Adipocyte (in vitro differentiated cells): ENCODE data around the gene LRTM1.
A peak's percentile ranks its signal among the peaks of the same experiment; 100 is the strongest.

ENCODE experiments used
- DNase-seq: peaks from one replicate; pipeline ENCODE4 v3.0.0-alpha.2; 2015; ENCODE audit warnings: low read depth
- H3K27me3 ChIP-seq: replicated peaks from 2 replicates; pipeline ENCODE4 v1.7.0; 2013; ENCODE audit warnings: mild to moderate bottlenecking, low read length, moderate library complexity; ENCODE audit not compliant: control insufficient read depth, insufficient read depth
- H3K36me3 ChIP-seq: 2 replicates; pipeline ENCODE4 v1.7.0; 2013; ENCODE audit warnings: low read length, mild to moderate bottlenecking, moderate library complexity; ENCODE audit not compliant: control insufficient read depth, insufficient read depth, severe bottlenecking
- H3K4me1 ChIP-seq: 2 replicates; pipeline ENCODE4 v1.7.0; 2013; ENCODE audit warnings: mild to moderate bottlenecking, low read length, moderate library complexity; ENCODE audit not compliant: control insufficient read depth, insufficient read depth
- H3K4me3 ChIP-seq: 2 replicates; pipeline ENCODE4 v1.7.0; 2013; ENCODE audit warnings: mild to moderate bottlenecking, low read length, moderate library complexity
- H3K9ac ChIP-seq: 2 replicates; pipeline ENCODE4 v1.7.0; 2013; ENCODE audit warnings: mild to moderate bottlenecking, low read length, moderate library complexity
- H3K9me3 ChIP-seq: 2 replicates; pipeline ENCODE4 v1.7.0; 2013; ENCODE audit warnings: mild to moderate bottlenecking, low read length, moderate library complexity; ENCODE audit not compliant: control insufficient read depth

The LRTM1 gene

GRCh38 chr3:54940971-54941370 is 13.1 kb upstream of the LRTM1 start:
- Histone ChIP-seq H3K4me1 (peaks cover 11% of the 10 kb centered on the region), H3K9me3 (no peaks in the 10 kb centered on the region), H3K9ac (no peak overlapping the region), H3K36me3 (no peaks in the 10 kb centered on the region), H3K27me3 (no peaks in the 10 kb centered on the region), H3K4me3 (no peak overlapping the region)
- DNase-seq, result no peak

- DNase-seq, result no peak
- Histone ChIP-seq H3K36me3 (no peaks in the 10 kb centered on the region), H3K4me3 (no peak overlapping the region), H3K9me3 (no peaks in the 10 kb centered on the region), H3K9ac (no peak overlapping the region), H3K27me3 (no peaks in the 10 kb centered on the region), H3K4me1 (peaks cover 11% of the 10 kb centered on the region)
Observed at GRCh38 chr3:54939557-54940300, 11.9 kb upstream of the LRTM1 start.

- no peaks in the 10 kb centered on the region for H3K27me3 ChIP-seq
- peaks cover 11% of the 10 kb centered on the region for H3K4me1 ChIP-seq
- H3K36me3 ChIP-seq, result no peaks in the 10 kb centered on the region
- no peak for DNase-seq
- no peak overlapping the region for H3K9ac ChIP-seq
- no peak overlapping the region for H3K4me3 ChIP-seq
- H3K9me3 ChIP-seq, result no peaks in the 10 kb centered on the region
Observed at GRCh38 chr3:54936561-54936960, 8.7 kb upstream of the LRTM1 start.

- H3K27me3 ChIP-seq, result no peaks in the 10 kb centered on the region
- peaks cover 11% of the 10 kb centered on the region for H3K4me1 ChIP-seq
- DNase-seq, result no peak
- H3K9me3 ChIP-seq, result no peaks in the 10 kb centered on the region
- no peaks in the 10 kb centered on the region for H3K36me3 ChIP-seq
- no peak overlapping the region for H3K9ac ChIP-seq
- no peak overlapping the region for H3K4me3 ChIP-seq
Observed at GRCh38 chr3:54935869-54936268, 8.0 kb upstream of the LRTM1 start.

- Histone ChIP-seq H3K9me3 (no peaks in the 10 kb centered on the region), H3K4me1 (peaks cover 11% of the 10 kb centered on the region), H3K36me3 (no peaks in the 10 kb centered on the region), H3K9ac (no peak overlapping the region), H3K4me3 (no peak overlapping the region), H3K27me3 (no peaks in the 10 kb centered on the region)
- DNase-seq, result no peak
Observed at GRCh38 chr3:54932606-54933005, 4.7 kb upstream of the LRTM1 start.

GRCh38 chr3:54931182-54931581 is 3.3 kb upstream of the LRTM1 start:
- Histone ChIP-seq H3K27me3 (no peaks in the 10 kb centered on the region), H3K36me3 (no peaks in the 10 kb centered on the region), H3K4me1 (peaks cover 6% of the 10 kb centered on the region), H3K9me3 (no peaks in the 10 kb centered on the region), H3K9ac (no peak overlapping the region), H3K4me3 (no peak overlapping the region)
- no peak for DNase-seq

- H3K4me3 ChIP-seq, result no peak overlapping the region
- H3K27me3 ChIP-seq, result no peaks in the 10 kb centered on the region
- DNase-seq, result no peak
- no peaks in the 10 kb centered on the region for H3K36me3 ChIP-seq
- H3K9ac ChIP-seq, result no peak overlapping the region
- H3K9me3 ChIP-seq, result no peaks in the 10 kb centered on the region
- peaks cover 6% of the 10 kb centered on the region for H3K4me1 ChIP-seq
Observed at GRCh38 chr3:54918516-54918915, 9.3 kb downstream of the LRTM1 start.

- Histone ChIP-seq H3K36me3 (no peaks in the 10 kb centered on the region), H3K4me3 (no peak overlapping the region), H3K9me3 (no peaks in the 10 kb centered on the region), H3K27me3 (no peaks in the 10 kb centered on the region), H3K9ac (no peak overlapping the region), H3K4me1 (peaks cover 6% of the 10 kb centered on the region)
- DNase-seq, result peak; percentile 53
Observed at GRCh38 chr3:54917862-54918261, 10.0 kb downstream of the LRTM1 start.

GRCh38 chr3:54917174-54917573 is 10.7 kb downstream of the LRTM1 start:
- no peak overlapping the region for H3K9ac ChIP-seq
- H3K4me3 ChIP-seq, result no peak overlapping the region
- H3K9me3 ChIP-seq, result no peaks in the 10 kb centered on the region
- no peaks in the 10 kb centered on the region for H3K27me3 ChIP-seq
- no peaks in the 10 kb centered on the region for H3K36me3 ChIP-seq
- peak; percentile 82 for DNase-seq
- H3K4me1 ChIP-seq, result peaks cover 6% of the 10 kb centered on the region

- no peak overlapping the region for H3K9ac ChIP-seq
- peaks cover 4% of the 10 kb centered on the region for H3K9me3 ChIP-seq
- DNase-seq, result no peak
- no peaks in the 10 kb centered on the region for H3K27me3 ChIP-seq
- no peaks in the 10 kb centered on the region for H3K36me3 ChIP-seq
- peaks cover 6% of the 10 kb centered on the region for H3K4me1 ChIP-seq
- no peak overlapping the region for H3K4me3 ChIP-seq
Observed at GRCh38 chr3:54916732-54917131, 11.1 kb downstream of the LRTM1 start.

GRCh38 chr3:54915976-54916375 is 11.9 kb downstream of the LRTM1 start:
- peaks cover 7% of the 10 kb centered on the region for H3K9me3 ChIP-seq
- DNase-seq, result no peak
- H3K4me3 ChIP-seq, result no peak overlapping the region
- no peaks in the 10 kb centered on the region for H3K36me3 ChIP-seq
- H3K4me1 ChIP-seq, result peaks cover 6% of the 10 kb centered on the region
- H3K9ac ChIP-seq, result no peak overlapping the region
- H3K27me3 ChIP-seq, result no peaks in the 10 kb centered on the region

GRCh38 chr3:54915181-54915580 is 12.7 kb downstream of the LRTM1 start:
- no peaks in the 10 kb centered on the region for H3K36me3 ChIP-seq
- peaks cover 7% of the 10 kb centered on the region for H3K9me3 ChIP-seq
- DNase-seq, result no peak
- H3K27me3 ChIP-seq, result no peaks in the 10 kb centered on the region
- H3K4me3 ChIP-seq, result no peak overlapping the region
- peaks cover 6% of the 10 kb centered on the region for H3K4me1 ChIP-seq
- no peak overlapping the region for H3K9ac ChIP-seq
